ENCODE data around the gene MEGF8. TPM values are rescaled to one million over a fixed set of nuclear protein-coding genes. Genes with fewer than 3 reads are reported as not detected.

Gene MEGF8
- total RNA-seq, 2 donors from 2014 or later, result 9.9 to 24.1 TPM

DNA sequence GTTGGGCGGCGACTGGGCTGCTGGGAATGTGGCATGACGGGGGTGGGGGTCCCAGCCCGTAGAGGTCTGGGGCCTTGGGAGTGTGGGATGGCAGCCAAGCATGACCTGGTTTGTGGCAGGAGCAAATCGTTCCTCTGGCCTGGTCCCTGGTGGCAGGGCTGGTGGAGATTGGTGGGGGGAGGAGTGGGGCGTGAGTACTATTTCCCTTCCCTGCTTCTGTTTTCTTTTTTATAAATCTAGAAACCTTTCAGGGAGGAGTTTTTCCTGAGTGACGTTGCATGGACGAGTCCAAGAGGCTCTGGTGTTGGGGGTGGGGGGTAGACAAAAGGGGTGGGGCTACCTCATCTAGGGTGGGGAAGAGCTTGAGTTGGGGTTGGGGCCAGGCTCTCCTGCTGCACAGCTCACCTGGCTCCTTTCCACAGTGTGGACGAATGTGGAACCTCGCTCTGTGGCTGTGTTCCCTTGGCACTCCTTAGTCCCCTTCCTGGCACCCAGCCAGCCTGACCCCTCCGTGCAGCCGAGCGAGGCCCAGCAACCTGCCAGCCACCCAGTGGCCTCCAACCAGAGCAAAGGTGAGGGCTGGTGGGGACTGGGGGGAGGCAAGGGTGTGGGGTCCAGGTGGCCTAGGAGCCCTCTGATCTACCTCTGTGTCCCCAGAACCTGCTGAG is 39.0 kb upstream of the MEGF8 start:
- H3K36me3 ChIP-seq (replicated peaks in 1 of 2; ENCODE audit: insufficient read depth in 1 of 2, low read depth in 2 of 2), result peaks cover 14 to 23% of the 10 kb centered on the region in 2 donors
- no peaks in the 10 kb centered on the region for H3K9me3 ChIP-seq
- H3K4me3 ChIP-seq, result no peak overlapping the region
- 35 to 60% methylated on average over 12 to 13 of the region's 13 CpGs for WGBS, 2 donors
- TF ChIP-seq, protein P1, sequence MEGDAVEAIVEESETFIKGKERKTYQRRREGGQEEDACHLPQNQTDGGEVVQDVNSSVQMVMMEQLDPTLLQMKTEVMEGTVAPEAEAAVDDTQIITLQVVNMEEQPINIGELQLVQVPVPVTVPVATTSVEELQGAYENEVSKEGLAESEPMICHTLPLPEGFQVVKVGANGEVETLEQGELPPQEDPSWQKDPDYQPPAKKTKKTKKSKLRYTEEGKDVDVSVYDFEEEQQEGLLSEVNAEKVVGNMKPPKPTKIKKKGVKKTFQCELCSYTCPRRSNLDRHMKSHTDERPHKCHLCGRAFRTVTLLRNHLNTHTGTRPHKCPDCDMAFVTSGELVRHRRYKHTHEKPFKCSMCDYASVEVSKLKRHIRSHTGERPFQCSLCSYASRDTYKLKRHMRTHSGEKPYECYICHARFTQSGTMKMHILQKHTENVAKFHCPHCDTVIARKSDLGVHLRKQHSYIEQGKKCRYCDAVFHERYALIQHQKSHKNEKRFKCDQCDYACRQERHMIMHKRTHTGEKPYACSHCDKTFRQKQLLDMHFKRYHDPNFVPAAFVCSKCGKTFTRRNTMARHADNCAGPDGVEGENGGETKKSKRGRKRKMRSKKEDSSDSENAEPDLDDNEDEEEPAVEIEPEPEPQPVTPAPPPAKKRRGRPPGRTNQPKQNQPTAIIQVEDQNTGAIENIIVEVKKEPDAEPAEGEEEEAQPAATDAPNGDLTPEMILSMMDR (IDR thresholded peaks at IDR 0.05), result peak in 1 of 7 experiments; percentile 10
- TF ChIP-seq POLR2A (IDR thresholded peaks at IDR 0.05), result peak in 2 of 3 donors; percentile 2 to 45
- no peak for ATAC-seq
- intact Hi-C loops (cut with DNase I), result no loop called here
- H3K4me1 ChIP-seq, result peaks cover 44% of the 10 kb centered on the region
- no peaks in the 10 kb centered on the region for H3K27me3 ChIP-seq
- DNase-seq, result peak; percentile 47 to 74 (median 60)
- peak overlapping the region; percentile 42 to 75 (median 62) for H3K27ac ChIP-seq

DNA sequence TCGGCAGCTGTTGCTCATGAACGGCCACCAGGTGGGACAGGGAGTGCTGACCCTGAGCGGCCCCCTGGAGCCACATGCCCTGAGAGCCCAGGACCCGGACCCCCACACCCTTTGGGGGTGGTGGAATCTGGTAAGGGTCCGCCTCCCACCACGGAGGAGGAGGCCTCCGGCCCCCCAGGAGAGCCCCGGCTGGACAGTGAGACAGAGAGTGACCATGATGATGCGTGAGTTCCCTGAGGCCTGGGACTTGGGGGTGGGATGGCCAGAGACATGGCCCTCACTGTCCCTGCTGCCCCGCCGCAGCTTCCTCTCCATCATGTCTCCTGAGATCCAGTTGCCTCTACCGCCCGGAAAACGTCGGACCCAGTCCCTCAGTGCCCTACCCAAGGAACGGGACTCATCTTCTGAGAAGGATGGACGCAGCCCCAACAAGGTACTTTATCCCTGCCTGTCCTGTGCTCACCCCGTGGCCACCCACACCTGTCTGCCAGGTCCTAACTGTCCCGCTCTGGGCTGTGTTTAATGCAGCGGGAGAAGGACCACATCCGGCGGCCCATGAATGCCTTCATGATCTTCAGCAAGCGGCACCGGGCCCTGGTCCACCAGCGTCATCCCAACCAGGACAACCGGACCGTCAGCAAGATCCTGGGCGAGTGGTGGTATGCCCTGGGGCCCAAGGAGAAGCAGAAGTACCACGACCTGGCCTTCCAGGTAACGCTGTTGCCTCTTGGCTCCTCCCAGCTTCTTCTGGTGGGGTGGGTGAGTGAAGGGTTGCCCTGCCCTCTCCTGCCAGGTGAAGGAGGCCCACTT is 38.2 kb upstream of the MEGF8 start:
- H3K36me3 ChIP-seq (replicated peaks in 1 of 2; ENCODE audit: insufficient read depth in 1 of 2, low read depth in 2 of 2), result peaks cover 17 to 28% of the 10 kb centered on the region in 2 donors
- no peaks in the 10 kb centered on the region for H3K27me3 ChIP-seq
- WGBS, 2 donors, result 85 to 93% methylated on average over 8 to 21 of the region's 30 CpGs
- H3K9me3 ChIP-seq, result no peaks in the 10 kb centered on the region
- DNase-seq, result no peak
- no peak for ATAC-seq
- peaks cover 37% of the 10 kb centered on the region for H3K4me1 ChIP-seq
- intact Hi-C loops (cut with DNase I), result no loop called here
- peak overlapping the region in 3 of 4 donors; percentile 35 to 75 (median 71) for H3K27ac ChIP-seq
- no peak overlapping the region for H3K4me3 ChIP-seq
- TF ChIP-seq POLR2A (IDR thresholded peaks at IDR 0.05), result no peak
- TF ChIP-seq, protein P1 (IDR thresholded peaks at IDR 0.05), result no peak

DNA sequence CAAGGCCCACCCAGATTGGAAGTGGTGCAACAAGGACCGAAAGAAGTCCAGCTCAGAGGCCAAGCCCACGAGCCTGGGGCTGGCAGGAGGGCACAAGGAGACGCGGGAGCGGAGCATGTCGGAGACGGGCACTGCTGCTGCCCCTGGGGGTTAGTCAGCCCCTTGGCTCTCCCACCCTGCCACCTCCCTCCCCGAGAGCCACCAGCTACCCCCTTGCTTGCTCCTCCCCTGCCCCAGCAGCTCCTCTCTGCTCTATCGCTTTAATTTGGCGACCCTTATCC is 37.7 kb upstream of the MEGF8 start:
- H3K27me3 ChIP-seq, result no peaks in the 10 kb centered on the region
- ATAC-seq, result no peak
- no peaks in the 10 kb centered on the region for H3K9me3 ChIP-seq
- 89 to 97% methylated on average over 7 to 10 of the region's 10 CpGs for WGBS, 2 donors
- H3K4me1 ChIP-seq, result peaks cover 33% of the 10 kb centered on the region
- H3K36me3 ChIP-seq (replicated peaks in 1 of 2; ENCODE audit: insufficient read depth in 1 of 2, low read depth in 2 of 2), result peaks cover 17 to 28% of the 10 kb centered on the region in 2 donors
- no peak overlapping the region for H3K4me3 ChIP-seq
- intact Hi-C loops (cut with DNase I), result no loop called here
- TF ChIP-seq, protein P1 (IDR thresholded peaks at IDR 0.05), result no peak
- no peak for TF ChIP-seq POLR2A (IDR thresholded peaks at IDR 0.05)
- no peak overlapping the region for H3K27ac ChIP-seq
- DNase-seq, result no peak

DNA sequence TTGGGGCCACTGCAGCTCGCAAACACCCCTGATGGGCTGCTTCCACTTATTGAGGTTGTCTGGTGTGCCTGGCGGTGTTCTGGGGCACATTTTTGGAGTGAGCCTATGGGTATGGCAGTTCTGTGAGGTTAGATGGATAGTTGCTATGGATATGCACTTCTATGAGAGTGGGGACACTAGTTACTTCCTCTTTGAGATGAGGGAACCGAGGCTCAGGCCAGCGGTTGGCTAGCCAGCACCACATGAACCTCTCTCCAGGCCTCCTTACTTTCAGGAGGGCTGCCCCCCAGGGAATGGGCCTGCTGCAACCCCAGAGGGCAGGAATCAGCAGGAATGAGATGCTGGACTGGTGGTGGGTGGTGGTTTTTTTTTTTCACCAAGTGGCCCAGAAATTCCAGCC is 37.0 kb upstream of the MEGF8 start:
- peaks cover 17 to 28% of the 10 kb centered on the region in 2 donors for H3K36me3 ChIP-seq (replicated peaks in 1 of 2; ENCODE audit: insufficient read depth in 1 of 2, low read depth in 2 of 2)

More for the DNA sequence above, 37.0 kb upstream of the MEGF8 start:
- H3K4me3 ChIP-seq, result no peak overlapping the region
- 70 to 78% methylated on average over 4 of the region's 4 CpGs for WGBS, 2 donors
- TF ChIP-seq, protein P1 (IDR thresholded peaks at IDR 0.05), result no peak
- no peak overlapping the region for H3K27ac ChIP-seq
- no peaks in the 10 kb centered on the region for H3K9me3 ChIP-seq
- intact Hi-C loops (cut with DNase I), result no loop called here
- H3K4me1 ChIP-seq, result peaks cover 27% of the 10 kb centered on the region
- DNase-seq, result no peak
- H3K27me3 ChIP-seq, result no peaks in the 10 kb centered on the region
- ATAC-seq, result no peak
